ENCODE data around the gene NCK2. TPM values are rescaled to one million over a fixed set of nuclear protein-coding genes. Genes with fewer than 3 reads are reported as not detected.

NCK2 gene
- total and polyA plus RNA-seq, 2 of the 13 experiments (the other 11 are each of a cell fraction or from before 2014, with no cell fraction given) = 14.8 to 23.5 TPM

- H3K4me3 ChIP-seq (replicated peaks in 1 of 3; ENCODE audit: insufficient read depth in 1 of 3, low read depth in 2 of 3, low read length in 3 of 3) = no peak overlapping the region
- H3K4me1 ChIP-seq (ENCODE audit: insufficient read depth, low read length) = peaks cover 14% of the 10 kb centered on the region
- CTCF ChIA-PET (ENCODE audit: low intra/inter-chr PET ratio, low total read pairs) = no interaction called here
- in situ Hi-C loops (cut with HindIII; ENCODE audit: extremely low pct_ligation_motif_present, low pct_unique_long_range_greater_than_20kb) = no loop called here
- TF ChIP-seq KLF9 (CRISPR knock-in tag; IDR thresholded peaks at IDR 0.05; ENCODE audit: low read depth) (no peak), ZBTB42 (CRISPR knock-in tag; IDR thresholded peaks at IDR 0.05) (no peak), AHR (CRISPR knock-in tag; IDR thresholded peaks at IDR 0.05) (no peak), REST (IDR thresholded peaks at IDR 0.05; ENCODE audit: borderline replicate concordance in 1 of 2, low read depth in 1 of 2, low read length in 2 of 2) (no peak), SNAI1 (CRISPR knock-in tag; IDR thresholded peaks at IDR 0.05; ENCODE audit: borderline replicate concordance) (no peak), FIP1L1 (IDR thresholded peaks at IDR 0.05; ENCODE audit: borderline replicate concordance, insufficient read depth, low read depth, low read length) (no peak), ZFP37 (CRISPR knock-in tag; IDR thresholded peaks at IDR 0.05; ENCODE audit: borderline replicate concordance) (no peak), HCFC1 (IDR thresholded peaks at IDR 0.05; ENCODE audit: low read depth, low read length) (no peak), ZSCAN20 (CRISPR knock-in tag; IDR thresholded peaks at IDR 0.05; ENCODE audit: borderline replicate concordance) (no peak), KDM5A (IDR thresholded peaks at IDR 0.05; ENCODE audit: borderline replicate concordance, low read length) (no peak), GATAD1 (CRISPR knock-in tag; IDR thresholded peaks at IDR 0.05) (no peak), E2F1 (CRISPR knock-in tag; IDR thresholded peaks at IDR 0.05) (no peak), ZNF207 (IDR thresholded peaks at IDR 0.05; ENCODE audit: borderline replicate concordance) (no peak), NFYC (CRISPR knock-in tag; IDR thresholded peaks at IDR 0.05) (no peak)
- WGBS (ENCODE audit: low lambda C conversion rate) = 93% methylated on average over 1 of the region's 1 CpG
- H3K27ac ChIP-seq (ENCODE audit: extremely low read length, insufficient read depth, low read length) = no peak overlapping the region
- no peak for DNase-seq (ENCODE audit: low spot score)
- peaks cover 7% of the 10 kb centered on the region for H3K79me2 ChIP-seq (ENCODE audit: insufficient read depth, low read length)
- no peak overlapping the region for H3K9ac ChIP-seq (ENCODE audit: insufficient read depth, low read depth, low read length)
- POLR2A ChIA-PET = no interaction called here
- H3K4me2 ChIP-seq (ENCODE audit: low read depth, low read length) = no peak overlapping the region
- H2AFZ ChIP-seq (ENCODE audit: low read length) = no peak overlapping the region
- no peak for ATAC-seq
- H3K27me3 ChIP-seq (ENCODE audit: control insufficient read depth in 1 of 2, insufficient read depth in 2 of 2, low read length in 2 of 2) = no peaks in the 10 kb centered on the region
- no peaks in the 10 kb centered on the region; a peak in 1 of 5 replicates for H3K36me3 ChIP-seq (replicated peaks in 1 of 2; ENCODE audit: control insufficient read depth in 1 of 2, insufficient read depth in 2 of 2, low read length in 2 of 2)
- H3K9me3 ChIP-seq (ENCODE audit: low read length) = peaks cover 34% of the 10 kb centered on the region
- intact Hi-C loops (cut with micrococcal nuclease; ENCODE audit: unreplicated experiment) = no loop called here
- H4K20me1 ChIP-seq (ENCODE audit: insufficient read depth, low read length) = no peaks in the 10 kb centered on the region
- no TSS peak for BruUV-seq (replicated peaks)
- no peak for FAIRE-seq
Measured at GRCh38 chr2:105834931-105835330, 90.2 kb downstream of the NCK2 start.

Data from HepG2 (cell line).